Inferior parietal cortex (tissue), 1 donor: ENCODE results near the gene CSPG4.
"Not testable (repeated sequence)": the region's sequence is repeated elsewhere in the genome, so short reads cannot be mapped to it uniquely, and the experiment has no call there.

ENCODE experiments used
- DNase-seq: peaks from one replicate; pipeline ENCODE4 v3.0.0-alpha.2; 2016; ENCODE audit errors: extremely low spot score

Gene CSPG4

DNA sequence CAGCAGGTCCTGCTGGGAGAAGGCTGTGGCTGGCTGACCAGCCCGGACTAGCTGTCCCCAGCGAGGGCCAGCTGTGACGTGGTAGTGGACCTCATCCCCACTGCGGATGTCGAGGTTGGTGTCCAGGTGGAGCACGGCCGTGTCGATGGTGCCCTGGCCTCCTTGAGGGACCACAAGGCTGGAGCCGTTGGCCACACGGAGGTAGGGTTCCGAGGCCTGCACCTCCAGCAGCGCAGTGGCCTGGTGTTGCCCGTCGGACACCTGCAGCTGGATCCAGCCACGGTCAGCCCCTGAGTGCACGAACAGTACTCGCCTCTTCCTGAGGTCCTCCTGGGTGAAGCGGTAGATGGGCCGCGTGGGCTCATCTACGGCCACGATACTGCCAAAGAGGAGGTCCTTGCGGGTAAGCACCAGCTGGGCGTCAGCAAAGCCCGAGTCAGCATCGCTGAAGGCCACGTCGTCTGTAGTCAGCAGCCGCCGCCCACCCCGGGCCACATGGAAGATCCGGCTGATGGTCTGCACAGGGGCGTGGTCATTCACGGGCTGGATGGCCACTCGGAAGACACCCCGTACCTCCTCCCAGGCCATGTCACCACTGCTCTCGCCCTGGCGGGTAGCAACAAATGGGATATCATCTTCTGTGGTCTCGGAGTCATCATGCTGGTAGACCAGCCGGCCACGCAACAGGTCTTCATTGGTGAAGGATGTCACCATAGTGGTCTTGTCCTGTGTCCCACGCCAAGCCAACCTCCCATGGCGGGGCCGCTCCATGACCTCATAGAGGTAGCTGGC is 25.0 kb downstream of the CSPG4 start:
- DNase-seq, result no peak

DNA sequence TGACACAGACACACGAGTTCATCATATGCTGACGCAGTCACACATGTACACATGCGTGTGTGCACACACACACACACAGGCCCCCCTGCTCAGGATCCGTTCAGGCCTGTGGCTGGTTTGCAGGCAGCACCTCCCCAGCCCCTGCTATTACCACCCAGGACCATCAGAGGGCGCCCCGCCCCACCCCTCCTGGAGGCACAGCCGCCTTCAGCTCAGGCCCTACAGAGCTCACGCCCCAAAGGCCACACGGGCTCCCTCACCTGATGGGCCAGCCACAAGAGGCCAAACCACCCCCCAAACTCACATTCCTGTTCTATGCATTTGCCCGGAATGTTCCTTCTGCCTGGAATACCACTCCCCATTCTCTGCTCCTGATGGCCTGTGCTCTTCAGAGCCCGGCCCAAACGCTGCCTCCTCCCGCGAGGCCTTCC is 26.4 kb downstream of the CSPG4 start:
- not testable (repeated sequence) for DNase-seq

DNA sequence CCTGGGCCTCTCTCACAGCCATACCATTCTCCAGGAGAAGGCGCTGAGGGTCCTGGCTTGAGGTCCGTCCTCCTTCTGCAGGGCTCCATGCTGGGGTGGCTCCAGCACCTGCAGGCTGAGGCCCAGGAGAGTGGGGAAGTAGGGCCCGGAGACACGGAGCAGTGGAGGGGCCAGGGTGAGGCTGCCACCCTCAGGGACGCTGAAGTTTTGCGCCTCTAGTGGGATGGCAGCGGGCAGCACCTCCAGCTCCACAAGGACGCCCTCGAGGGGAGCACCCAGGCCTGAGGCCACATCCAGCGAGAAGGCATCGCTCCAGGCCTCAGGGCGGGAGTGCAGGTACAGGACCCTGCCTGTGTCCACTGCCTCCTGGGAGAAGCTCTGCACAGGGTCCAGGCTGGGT is 27.5 kb downstream of the CSPG4 start:
- no peak for DNase-seq

DNA sequence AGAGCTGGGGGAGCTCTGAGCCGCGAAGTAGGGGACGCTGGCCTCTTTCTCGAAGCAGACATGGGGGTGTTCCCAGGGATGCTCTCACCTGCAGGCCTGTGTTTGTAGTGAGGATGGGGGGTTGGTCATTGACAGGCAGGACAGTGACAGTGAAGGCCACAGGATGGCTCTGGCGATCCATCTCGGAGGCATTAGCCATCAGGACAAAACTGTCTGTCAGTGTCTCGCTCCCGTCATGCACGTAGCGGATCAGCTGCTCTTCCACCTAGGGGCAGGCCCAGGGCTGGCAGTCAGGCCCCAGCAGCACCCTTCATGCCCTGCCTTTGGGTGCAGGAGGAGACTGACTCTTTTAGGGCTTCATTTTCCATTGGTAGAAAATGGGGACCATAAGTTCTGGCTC is 28.0 kb downstream of the CSPG4 start:
- DNase-seq, result no peak

DNA sequence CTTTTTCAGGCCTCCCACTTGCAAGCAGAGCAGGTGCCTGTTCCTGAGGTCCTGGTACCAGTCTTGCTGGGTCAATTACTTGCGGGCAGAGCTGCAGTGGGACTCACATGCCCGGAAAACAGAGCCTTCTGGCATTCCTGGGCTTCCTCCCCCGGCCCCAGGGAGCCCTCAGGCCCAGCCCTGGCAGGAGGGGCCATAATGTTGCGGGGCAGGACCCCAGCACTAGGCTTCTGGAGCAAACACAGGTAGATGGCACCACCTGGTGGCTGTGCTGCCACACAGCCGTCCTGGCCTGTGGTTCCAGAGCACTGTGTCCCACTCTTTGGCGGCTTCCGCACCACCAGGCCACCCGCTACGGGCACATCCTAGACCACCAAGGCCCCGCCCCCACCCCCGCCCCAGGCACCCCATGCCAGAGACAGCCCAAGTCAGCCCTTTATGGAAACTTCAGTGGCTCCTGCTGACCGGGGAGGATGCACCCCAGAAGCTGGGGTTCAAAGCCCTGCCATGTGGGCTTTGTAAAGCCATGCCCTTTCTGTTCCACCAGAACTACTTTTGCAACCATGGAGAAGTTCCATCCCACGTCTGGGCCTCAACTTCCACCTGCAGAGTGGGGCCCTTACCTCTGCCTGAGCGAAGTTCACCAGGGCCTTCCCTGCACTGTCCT is 28.9 kb downstream of the CSPG4 start:
- peak; percentile 54 for DNase-seq

DNA sequence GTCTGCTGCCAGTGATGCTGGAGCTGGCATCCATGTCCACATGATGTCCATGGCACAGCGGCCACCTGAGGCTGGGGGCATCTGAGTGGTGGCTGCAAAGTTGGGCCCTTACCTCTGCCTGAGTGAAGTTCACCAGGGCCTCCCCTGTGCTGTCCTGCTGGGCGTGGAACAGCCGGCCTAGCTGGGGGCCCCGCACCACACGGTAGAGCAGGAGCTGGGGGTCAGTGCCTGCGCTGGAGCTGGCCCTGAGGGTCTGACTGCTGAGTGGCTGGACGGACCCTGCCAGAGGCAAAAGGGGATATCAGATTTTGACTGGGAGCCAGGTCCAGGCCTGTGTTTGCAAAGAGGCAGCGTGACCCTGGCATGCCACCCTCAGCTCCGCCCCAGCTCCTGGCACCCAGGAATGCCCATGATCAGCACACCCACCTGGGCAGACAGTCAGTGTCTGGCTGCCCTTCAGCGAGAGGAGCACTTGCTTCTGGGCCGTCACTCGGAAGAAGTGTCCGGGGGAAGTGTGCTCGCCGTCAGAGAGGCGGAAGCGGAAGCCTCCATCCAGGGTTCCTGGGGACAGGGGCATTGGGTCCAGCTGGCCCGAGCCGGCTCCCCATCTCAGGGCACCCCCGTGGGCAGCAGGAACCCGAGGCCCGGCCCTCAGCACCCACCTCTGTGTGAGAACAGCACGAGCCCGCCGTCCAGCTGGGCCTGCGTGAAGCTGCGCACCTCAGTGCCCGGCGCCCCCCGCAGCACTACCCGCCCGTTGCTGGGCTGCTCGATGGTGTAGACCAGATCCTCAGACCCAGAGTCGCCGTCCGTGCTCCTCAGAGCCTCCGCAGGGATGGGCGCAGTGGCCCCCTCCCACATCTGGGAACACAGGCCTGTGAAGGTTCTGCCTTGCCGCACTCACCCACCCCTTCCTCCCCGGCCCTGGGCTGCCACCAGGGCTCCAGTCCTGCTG is 30.2 kb downstream of the CSPG4 start:
- DNase-seq, result no peak

DNA sequence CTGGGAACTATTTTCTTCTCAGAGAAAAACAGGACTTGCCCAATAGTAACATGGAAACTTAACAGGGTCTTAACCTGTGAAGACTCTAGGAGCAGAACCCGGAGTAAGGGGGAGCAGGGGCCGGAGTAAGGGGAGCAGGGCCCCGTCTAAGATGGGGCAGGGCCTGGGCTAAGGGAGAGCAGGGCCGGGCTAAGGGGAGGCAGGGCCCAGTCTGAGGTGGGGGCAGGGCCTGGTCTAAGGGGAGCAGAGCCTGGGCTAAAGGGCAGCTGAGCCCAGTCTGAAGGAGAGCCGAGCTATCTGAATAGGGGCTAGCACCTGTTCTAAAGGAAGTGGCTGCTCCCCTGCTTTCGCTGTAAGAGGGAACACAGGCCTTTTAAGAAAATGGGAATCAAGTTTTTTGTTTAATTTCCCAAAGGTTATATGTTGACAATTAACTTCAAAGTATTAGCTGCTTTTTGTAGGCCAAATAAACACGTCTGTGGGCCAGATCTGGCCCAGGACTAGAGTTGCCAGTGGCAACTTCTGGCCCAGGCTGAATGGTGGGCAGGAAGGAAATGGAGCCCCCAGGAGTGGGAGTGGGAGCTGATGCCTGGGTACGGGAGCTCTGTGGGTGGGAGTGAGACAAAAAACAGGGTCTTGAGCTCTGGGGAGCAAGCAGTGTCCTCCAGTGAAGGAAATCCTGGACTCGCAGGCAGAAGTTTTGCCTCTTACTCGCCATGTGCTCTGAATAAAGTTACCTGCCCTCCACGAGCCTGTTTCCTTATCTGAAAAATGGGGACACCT is 32.5 kb downstream of the CSPG4 start:
- no peak for DNase-seq

DNA sequence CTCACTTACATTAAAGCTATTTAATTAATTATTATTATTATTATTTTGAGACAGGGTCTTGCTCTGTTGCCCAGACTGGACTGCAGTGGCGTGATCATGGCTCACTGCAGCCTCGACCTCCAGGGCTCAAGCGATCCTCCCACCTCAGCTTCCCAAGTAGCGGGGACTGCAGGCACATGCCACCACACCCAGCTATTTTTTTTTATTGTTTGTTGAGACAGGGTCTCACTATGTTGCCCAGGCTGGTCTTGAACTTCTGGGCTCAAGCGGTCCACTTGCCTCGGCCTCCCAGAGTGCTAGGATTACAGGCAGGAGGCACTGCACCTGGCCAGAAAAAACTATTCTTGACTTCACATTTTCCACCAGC is 34.3 kb downstream of the CSPG4 start:
- DNase-seq, result not testable (repeated sequence)

DNA sequence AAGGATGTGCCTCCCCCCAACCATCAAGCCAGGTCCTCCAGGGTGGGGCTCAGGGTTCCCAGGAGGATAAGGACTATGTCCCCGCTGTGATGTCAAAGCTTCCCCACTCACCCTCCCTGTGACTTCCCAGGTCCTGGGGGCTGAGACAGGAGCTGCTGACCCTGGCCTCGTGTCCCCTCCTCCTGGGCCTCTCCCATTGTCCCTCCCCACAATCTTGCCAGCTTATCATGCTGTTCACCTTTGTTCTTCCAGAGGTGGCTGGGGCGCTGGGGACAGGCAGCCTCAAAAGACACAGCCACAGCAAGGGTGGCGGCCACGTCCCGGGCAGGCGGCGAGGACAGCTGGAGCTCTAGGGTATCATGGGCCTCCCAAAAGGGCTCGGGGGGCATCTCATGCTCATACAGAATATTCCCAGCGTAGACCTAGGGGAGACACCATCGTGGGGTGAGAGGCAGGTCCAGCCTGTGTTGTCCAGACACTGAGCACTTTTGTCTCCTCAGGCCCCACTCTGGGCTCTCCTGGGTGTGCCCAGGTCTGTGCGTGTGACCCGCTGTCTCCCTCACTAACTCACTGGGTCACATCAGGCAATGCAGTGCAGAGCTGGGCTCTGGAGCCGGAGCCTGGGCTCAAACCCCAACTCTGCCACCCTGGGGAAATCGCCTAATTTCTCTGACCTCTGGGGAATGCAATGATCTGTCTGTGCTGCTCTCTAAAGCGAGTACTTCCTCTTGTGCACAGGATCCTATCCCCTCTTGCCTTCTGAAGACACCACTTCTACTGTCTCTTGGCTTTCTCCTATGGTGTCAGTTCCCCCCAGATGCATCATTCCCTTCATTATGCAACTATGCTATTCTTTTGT is 35.0 kb downstream of the CSPG4 start:
- no peak for DNase-seq

DNA sequence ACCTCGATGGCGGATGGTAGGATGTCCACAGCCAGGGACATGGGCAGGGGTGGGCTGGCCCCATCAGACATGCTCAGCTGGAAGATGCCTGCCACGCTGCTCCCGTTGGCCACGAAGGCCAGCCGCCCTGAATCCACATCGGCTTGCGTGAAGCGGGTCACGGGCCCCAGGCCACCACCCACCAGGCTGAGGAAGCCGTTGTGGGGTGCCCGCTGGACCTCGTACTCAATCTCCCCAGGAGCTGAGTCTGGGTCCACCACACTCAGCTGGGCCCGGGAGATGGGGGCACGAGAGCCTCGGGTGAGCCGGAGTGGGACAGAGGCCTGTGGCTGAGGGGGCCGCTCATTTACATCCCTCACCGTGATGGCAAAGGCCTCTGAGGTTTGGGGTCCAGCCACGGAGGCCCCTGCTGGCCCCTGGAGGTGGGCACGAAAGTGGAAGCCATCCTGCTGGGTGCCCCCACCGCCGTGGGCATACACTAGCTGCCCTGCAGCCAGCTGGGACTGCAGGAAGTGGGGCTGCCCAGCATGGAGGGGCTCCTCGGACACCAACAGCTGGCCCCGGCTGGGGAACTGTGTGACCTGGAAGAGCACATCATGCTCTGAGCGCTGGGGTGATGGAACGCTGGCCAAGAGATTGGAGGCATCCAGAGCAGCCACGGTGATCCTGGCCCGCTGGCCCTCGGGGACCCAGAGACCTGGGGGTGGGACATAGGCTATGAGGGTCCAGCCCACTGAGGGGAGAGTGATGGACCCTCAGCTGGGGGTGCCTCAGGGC is 35.8 kb downstream of the CSPG4 start:
- DNase-seq, result no peak

DNA sequence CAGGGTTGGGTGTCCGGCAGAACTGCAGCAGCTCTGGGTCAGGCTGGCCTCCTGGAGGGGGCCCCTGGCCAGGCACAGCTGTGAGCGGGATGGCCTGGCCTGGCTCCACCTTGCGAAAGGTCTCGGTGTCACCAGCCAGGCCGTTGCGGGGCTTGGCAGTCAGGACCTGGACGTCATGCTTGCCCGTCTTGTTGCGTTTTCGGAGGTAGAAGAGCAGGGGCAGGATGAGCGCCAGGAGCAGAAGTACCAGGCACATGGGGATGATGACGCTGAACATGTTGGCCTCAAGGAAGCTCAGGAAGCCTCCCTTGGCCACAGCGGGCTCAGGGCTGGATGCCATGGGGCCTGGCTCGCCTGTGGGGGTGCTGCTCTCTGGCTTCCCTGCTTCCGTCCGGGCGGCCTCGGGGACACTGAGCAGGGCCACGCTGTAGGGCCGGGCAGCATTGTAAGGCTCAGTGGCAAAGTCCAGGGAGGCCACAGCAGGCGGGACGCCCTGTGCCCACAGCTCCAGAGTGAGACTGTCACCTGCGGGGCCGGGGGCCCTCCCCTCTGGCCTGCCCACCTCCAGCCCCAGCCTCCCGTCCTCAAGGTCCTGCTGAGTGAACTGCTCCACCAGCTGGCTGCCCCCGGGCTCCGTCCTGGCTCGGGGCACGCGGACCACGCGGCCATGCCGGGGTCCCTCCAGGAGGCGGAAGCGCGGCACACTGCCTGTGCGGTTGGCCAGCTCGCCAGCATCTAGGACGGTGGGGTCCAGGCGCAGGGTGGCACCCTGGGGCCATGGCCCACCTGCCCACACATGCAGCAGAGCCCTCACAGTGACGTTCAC is 36.9 kb downstream of the CSPG4 start:
- no peak for DNase-seq

DNA sequence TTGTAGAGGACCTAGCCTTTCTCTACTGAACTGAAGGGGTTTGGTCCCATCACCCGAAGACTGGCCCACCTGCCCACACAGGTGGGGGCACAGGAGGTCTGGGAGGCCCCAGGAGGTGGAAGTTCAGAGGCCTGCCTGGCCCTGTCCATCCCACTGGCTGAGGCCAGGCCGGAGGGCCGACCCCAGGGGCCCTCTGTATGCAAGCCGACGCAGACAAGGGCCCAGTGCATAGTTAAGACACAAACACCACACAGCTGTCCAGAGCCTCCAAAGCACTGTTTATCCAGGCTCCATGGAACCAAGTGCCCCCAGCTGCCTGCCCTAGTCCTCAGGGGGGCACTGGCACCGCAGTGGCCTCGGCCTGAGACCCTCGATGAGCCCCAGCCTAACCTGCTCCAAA is 38.3 kb downstream of the CSPG4 start:
- no peak for DNase-seq

DNA sequence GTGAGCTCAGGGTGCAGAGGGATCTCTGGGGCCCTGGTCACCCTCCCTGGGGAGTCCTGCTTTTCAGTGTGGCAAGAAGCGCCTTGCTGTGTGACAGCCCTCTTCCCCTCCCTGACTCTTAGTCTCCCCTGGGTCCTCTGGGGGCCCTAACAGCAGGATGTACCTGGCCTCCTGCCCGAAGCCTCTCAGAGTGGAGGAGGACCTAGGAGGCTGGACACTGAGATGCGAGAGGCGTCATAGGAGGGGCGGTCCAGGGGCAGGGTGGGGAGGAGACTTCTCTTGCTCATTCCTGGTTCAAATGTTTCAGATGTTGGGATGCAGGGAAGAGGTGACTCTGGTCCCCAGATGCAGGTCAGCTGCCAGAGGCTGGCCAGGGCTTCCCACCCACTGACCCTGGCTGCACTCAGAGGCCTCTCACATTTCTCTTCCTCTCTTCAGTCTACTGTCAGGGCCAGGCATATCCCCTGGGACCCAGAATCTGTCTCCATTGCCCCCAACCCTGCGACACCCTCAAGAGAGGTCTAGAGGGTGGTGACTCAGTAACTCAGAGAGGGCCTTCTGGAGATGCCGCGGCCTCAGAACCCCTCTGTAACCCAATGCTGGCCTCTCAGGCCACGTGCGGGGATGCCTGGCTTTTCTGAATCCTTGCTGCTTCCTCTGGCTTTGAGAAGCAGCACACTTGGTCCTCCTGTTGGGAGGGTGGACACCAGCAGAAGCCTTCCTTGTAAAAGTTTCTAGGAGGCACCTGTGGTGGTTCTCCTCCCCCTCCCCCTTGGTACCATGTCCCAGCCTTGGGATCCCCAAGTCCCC is 39.0 kb downstream of the CSPG4 start:
- DNase-seq, result no peak

DNA sequence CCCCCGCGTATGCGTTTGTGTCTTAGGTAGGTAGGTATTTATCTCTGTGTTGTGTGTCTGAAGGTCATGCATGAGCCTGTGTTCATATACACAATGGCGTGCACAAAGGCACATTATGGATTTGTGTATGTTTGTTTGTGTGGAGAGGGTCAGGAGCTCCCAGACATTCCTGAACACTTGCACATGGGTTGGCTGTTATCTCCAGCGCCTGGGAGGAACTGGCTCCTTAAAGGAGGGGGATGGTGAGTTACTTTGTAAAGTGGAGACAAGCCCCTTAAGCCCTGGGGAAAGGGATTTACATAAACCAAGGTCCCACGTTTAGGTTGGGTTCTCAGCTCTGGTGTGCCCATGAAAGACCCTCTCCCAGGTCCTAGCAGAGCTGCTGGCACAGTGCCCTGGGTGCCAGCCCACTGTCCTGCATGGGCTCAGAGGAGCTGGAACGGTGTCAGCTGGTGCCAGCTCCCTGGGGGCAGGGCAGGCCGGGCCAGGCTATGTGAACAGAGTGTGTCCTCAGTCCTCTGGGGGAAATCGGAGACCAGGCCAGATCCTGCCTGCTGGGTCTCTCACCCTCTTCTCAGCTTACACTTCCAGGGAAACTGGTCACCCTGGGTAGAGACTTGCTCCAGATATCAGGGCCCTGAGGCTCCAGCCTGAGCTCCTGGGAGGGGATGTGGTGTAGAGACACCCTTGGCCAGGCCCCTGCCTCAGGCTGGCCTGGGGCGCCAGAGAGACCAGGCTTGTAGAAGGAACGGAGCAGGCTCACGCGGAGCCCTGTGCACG is 39.8 kb downstream of the CSPG4 start:
- DNase-seq, result no peak

DNA sequence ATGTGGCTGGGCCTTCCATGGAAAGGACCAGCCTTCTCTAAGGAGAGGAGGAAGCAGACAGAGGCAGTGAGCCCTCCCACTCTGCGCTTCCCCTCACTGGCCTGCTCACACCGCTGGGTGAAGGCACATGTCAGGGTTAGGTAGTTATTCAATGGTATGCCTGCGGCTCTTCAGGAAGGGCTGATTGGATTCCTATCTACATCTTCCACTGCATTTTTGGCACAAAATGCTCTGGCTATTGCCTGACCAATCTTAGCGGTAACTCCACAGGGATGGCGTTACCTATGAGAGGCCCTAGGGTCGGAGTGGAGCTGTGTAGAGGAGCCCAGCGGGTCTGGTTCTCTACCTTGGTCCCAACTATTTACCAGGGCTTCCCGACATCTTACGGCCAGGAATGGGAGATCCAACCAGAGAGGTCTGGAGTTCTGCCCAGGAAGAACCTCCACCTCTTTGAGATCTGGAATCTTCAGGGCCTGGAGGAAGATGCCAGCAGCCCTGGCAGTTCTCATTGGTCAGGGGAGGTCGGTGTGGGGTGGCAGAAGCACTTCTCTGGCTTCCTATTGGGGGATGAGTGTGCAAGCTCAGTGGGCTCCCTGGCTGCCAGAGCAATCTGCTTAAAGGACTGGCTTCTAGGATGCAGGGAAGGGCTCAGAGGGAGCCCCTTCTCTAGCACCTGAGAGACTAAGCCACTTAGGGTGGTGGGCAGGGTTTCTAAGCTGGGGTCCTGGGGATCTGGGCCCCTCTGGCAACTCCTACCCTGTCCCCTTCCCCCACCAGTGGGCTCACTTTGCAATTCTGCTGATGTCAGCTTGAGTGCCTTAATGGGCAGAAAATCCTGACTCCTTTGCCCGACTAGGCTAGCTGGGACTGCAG is 40.7 kb downstream of the CSPG4 start:
- DNase-seq, result no peak

DNA sequence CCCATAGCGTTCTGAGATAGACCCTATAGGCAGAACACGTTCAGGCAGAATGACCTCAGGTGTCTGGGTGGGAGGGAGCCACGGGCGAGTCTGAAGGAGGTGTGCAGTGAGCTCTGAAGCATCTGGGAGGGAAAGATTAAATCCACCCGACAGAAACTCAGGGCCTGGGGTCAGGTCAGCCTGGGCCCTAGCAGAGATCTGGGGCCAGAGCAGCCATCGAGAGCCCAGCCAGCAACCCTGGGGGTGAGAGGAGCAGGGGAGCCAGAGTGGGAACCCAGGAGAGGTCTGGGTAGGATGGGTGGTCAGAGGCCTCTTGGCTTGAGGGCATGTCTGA is 42.8 kb downstream of the CSPG4 start:
- DNase-seq, result no peak
